GM19099 (cell line): ENCODE measurements around the gene DDX4.

Experiments used
- POLR2A ChIP-seq: IDR thresholded peaks from 3 replicates; pipeline ENCODE4 v1.6.1; 2011; ENCODE audit warnings: low read depth; ENCODE audit not compliant: insufficient read length; ENCODE audit errors: extremely low read depth

DDX4 gene

GRCh38 chr5:55777332-55777731 is 39.5 kb downstream of the DDX4 start:
- TF ChIP-seq POLR2A: no peak

- TF ChIP-seq POLR2A: no peak
These were observed 63.1 kb downstream of the DDX4 start for GRCh38 chr5:55800924-55801323.

GRCh38 chr5:55816342-55816741 is 78.5 kb downstream of the DDX4 start:
- TF ChIP-seq POLR2A: no peak

GRCh38 chr5:55817030-55817429 is 79.2 kb downstream of the DDX4 start:
- no peak for TF ChIP-seq POLR2A

GRCh38 chr5:55820488-55820887 is 82.6 kb downstream of the DDX4 start:
- TF ChIP-seq POLR2A: no peak

- TF ChIP-seq POLR2A: no peak
These were observed 84.1 kb downstream of the DDX4 start for GRCh38 chr5:55821731-55822512.

- TF ChIP-seq POLR2A: no peak
These were observed 85.4 kb downstream of the DDX4 start for GRCh38 chr5:55823151-55823796.

GRCh38 chr5:55829956-55830355 is 92.1 kb downstream of the DDX4 start:
- no peak for TF ChIP-seq POLR2A

GRCh38 chr5:55832446-55832845 is 94.6 kb downstream of the DDX4 start:
- no peak for TF ChIP-seq POLR2A

- no peak for TF ChIP-seq POLR2A
These were observed 98.3 kb downstream of the DDX4 start for GRCh38 chr5:55836191-55836590.

GRCh38 chr5:55841976-55842375 is 104.1 kb downstream of the DDX4 start:
- TF ChIP-seq POLR2A: no peak

GRCh38 chr5:55847837-55848236 is 110.0 kb downstream of the DDX4 start:
- no peak for TF ChIP-seq POLR2A

- TF ChIP-seq POLR2A: no peak
These were observed 110.9 kb downstream of the DDX4 start for GRCh38 chr5:55848783-55849182.

- TF ChIP-seq POLR2A: no peak
These were observed 113.2 kb downstream of the DDX4 start, which contains the start of gene IL31RA for GRCh38 chr5:55850839-55851674. IL31RA (plus strand) TSS chr5:55851357; CDS start chr5:55851571, 214 bp downstream.

GRCh38 chr5:55851675-55851979 is 113.8 kb downstream of the DDX4 start:
- TF ChIP-seq POLR2A: no peak

- TF ChIP-seq POLR2A: no peak
These were observed 114.6 kb downstream of the DDX4 start for GRCh38 chr5:55852503-55852902.
